HepG2 (cell line): ENCODE data around the gene TUBB4B. TPM values are rescaled to one million over a fixed set of nuclear protein-coding genes. Genes with fewer than 3 reads are reported as not detected.
A peak's percentile ranks its signal among the peaks of the same experiment; 100 is the strongest.

Experiments
- CTCF ChIP-seq: sonication (generic); formaldehyde crosslinking; IDR thresholded peaks from 2 replicates; pipeline ENCODE4 v1.5.0; 2020; ENCODE audit warnings: mild to moderate bottlenecking, missing genetic modification reagents, moderate library complexity
- HNF4G ChIP-seq, 2 experiments: sonication (generic) in 1 of 2; formaldehyde crosslinking in 1 of 2; IDR thresholded peaks; 2 replicates each; pipeline versions ENCODE4 v1.4.0 to v1.6.1; 2011 to 2020; ENCODE audit warnings: borderline replicate concordance in 2 of 2, low read depth in 2 of 2, mild to moderate bottlenecking in 2 of 2, low read length in 1 of 2, missing genetic modification reagents in 1 of 2, moderate library complexity in 1 of 2
- JARID2 ChIP-seq: sonication (generic); formaldehyde crosslinking; IDR thresholded peaks from 2 replicates; pipeline ENCODE4 v1.8.1; 2023; ENCODE audit warnings: missing genetic modification reagents, inconsistent platforms; ENCODE audit not compliant: insufficient replicate concordance
- NFAT5 ChIP-seq: sonication (generic); formaldehyde crosslinking; IDR thresholded peaks from 2 replicates; pipeline ENCODE4 v1.4.0; 2020; ENCODE audit warnings: missing genetic modification reagents
- PCBP1 ChIP-seq: fragments of 200-400 bp; formaldehyde crosslinking; IDR thresholded peaks from 2 replicates; pipeline ENCODE4 v1.6.1; 2017; ENCODE audit warnings: mild to moderate bottlenecking, low read depth, low read length, borderline replicate concordance
- ZBTB3 ChIP-seq: sonication (generic); formaldehyde crosslinking; IDR thresholded peaks from 2 replicates; pipeline ENCODE4 v1.4.0; 2020; ENCODE audit warnings: low read depth, mild to moderate bottlenecking, moderate library complexity, missing genetic modification reagents, borderline replicate concordance
- ZC3H13 ChIP-seq: sonication (generic); formaldehyde crosslinking; IDR thresholded peaks from 2 replicates; pipeline ENCODE4 v1.8.1; 2023; ENCODE audit warnings: mild to moderate bottlenecking, missing genetic modification reagents, moderate library complexity
- ZNF609 ChIP-seq: sonication (generic); formaldehyde crosslinking; IDR thresholded peaks from 2 replicates; pipeline ENCODE4 v1.4.0; 2020; ENCODE audit warnings: mild to moderate bottlenecking, missing genetic modification reagents, borderline replicate concordance
- ZNF891 ChIP-seq: sonication (generic); formaldehyde crosslinking; IDR thresholded peaks from 2 replicates; pipeline ENCODE4 v1.5.0; 2020; ENCODE audit warnings: mild to moderate bottlenecking, missing genetic modification reagents
- polyA plus RNA-seq, 8 experiments: library from polyadenylated mRNA; depleted of rRNA in 3 of 8; stranded (reverse) in 7 of 8; unstranded in 1 of 8; fragments of >200 nt; fragmentation: Illumina TruSeq in 4 of 8; extraction: Trizol in 4 of 8; gene quantifications; 2 replicates each; pipeline versions ENCODE4 v1.2.1 to v1.2.3, GENCODE V29; 2011 to 2016; ENCODE audit warnings: low read depth in 4 of 8, missing spikeins in 1 of 8, mixed read lengths in 1 of 8; ENCODE audit not compliant: insufficient read depth in 1 of 8
- total RNA-seq, 5 experiments: library from RNA; depleted of rRNA; stranded (reverse); fragments of >200 nt; fragmentation: Illumina TruSeq; extraction: Trizol; gene quantifications; 2 replicates each; pipeline ENCODE4 v1.2.3, GENCODE V29; 2016; ENCODE audit warnings: low read depth in 1 of 5
- TF ChIP-seq, protein P1 (sequence below): sonication (generic); formaldehyde crosslinking; IDR thresholded peaks from 2 replicates; pipeline ENCODE4 v1.4.0; 2020; ENCODE audit warnings: low read depth, missing genetic modification reagents

TUBB4B gene
- total and polyA plus RNA-seq, 2 of the 13 experiments (the other 11 are each of a cell fraction or from before 2014, with no cell fraction given), result 182 to 412 TPM

GRCh38 chr9:137229903-137230704 is 11.0 kb upstream of the TUBB4B start (continued):
- TF ChIP-seq ZBTB3 (CRISPR knock-in tag), result no peak
- TF ChIP-seq NFAT5 (CRISPR knock-in tag), result no peak
- no peak for TF ChIP-seq JARID2 (CRISPR knock-in tag)
- TF ChIP-seq ZNF891 (CRISPR knock-in tag), result peak; percentile 39
- 0 out of 2 replicates have a peak, but pooled peaks have one; percentile 69 for TF ChIP-seq ZNF609 (CRISPR knock-in tag)
- TF ChIP-seq ZC3H13 (CRISPR knock-in tag), result peak; percentile 95; the same call in 1 of the 2 replicates
- TF ChIP-seq, protein P1, sequence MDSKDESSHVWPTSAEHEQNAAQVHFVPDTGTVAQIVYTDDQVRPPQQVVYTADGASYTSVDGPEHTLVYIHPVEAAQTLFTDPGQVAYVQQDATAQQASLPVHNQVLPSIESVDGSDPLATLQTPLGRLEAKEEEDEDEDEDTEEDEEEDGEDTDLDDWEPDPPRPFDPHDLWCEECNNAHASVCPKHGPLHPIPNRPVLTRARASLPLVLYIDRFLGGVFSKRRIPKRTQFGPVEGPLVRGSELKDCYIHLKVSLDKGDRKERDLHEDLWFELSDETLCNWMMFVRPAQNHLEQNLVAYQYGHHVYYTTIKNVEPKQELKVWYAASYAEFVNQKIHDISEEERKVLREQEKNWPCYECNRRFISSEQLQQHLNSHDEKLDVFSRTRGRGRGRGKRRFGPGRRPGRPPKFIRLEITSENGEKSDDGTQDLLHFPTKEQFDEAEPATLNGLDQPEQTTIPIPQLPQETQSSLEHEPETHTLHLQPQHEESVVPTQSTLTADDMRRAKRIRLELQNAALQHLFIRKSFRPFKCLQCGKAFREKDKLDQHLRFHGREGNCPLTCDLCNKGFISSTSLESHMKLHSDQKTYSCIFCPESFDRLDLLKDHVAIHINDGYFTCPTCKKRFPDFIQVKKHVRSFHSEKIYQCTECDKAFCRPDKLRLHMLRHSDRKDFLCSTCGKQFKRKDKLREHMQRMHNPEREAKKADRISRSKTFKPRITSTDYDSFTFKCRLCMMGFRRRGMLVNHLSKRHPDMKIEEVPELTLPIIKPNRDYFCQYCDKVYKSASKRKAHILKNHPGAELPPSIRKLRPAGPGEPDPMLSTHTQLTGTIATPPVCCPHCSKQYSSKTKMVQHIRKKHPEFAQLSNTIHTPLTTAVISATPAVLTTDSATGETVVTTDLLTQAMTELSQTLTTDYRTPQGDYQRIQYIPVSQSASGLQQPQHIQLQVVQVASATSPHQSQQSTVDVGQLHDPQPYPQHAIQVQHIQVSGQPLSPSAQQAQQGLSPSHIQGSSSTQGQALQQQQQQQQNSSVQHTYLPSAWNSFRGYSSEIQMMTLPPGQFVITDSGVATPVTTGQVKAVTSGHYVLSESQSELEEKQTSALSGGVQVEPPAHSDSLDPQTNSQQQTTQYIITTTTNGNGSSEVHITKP (CRISPR knock-in tag), result peak; percentile 91
- TF ChIP-seq CTCF (CRISPR knock-in tag), result peak; percentile 20; the same call in 1 of the 2 replicates
- peak; percentile 48; the same call in 1 of the 2 replicates for TF ChIP-seq HNF4G (IDR thresholded peaks at IDR 0.05; ENCODE audit: borderline replicate concordance, low read depth, low read length)
- peak; percentile 83; the same call in 1 of the 2 replicates for TF ChIP-seq HNF4G (CRISPR knock-in tag; IDR thresholded peaks at IDR 0.05; ENCODE audit: borderline replicate concordance, low read depth)
- peak; percentile 88; the same call in 1 of the 2 replicates for TF ChIP-seq PCBP1
